ENCODE results near the gene PDE4C. TPM values are rescaled to one million over a fixed set of nuclear protein-coding genes. Genes with fewer than 3 reads are reported as not detected.

PDE4C gene
- total RNA-seq = 0.67 and 8.3 TPM in 2 replicates
- polyA plus RNA-seq = 1.1 TPM in 2 replicates

- no peak within 1 kb of the TSS for H3K4me3 ChIP-seq
- no peak within 1 kb of the TSS for H3K27ac ChIP-seq
- H3K9me3 ChIP-seq (ENCODE audit: low read depth) = no peaks in the 10 kb centered on the region
- H3K36me3 ChIP-seq = no peaks in the 10 kb centered on the region
- no peaks in the 10 kb centered on the region for H3K27me3 ChIP-seq
- H3K4me1 ChIP-seq (ENCODE audit: low read depth) = no peaks in the 10 kb centered on the region
- TF ChIP-seq, protein P1, sequence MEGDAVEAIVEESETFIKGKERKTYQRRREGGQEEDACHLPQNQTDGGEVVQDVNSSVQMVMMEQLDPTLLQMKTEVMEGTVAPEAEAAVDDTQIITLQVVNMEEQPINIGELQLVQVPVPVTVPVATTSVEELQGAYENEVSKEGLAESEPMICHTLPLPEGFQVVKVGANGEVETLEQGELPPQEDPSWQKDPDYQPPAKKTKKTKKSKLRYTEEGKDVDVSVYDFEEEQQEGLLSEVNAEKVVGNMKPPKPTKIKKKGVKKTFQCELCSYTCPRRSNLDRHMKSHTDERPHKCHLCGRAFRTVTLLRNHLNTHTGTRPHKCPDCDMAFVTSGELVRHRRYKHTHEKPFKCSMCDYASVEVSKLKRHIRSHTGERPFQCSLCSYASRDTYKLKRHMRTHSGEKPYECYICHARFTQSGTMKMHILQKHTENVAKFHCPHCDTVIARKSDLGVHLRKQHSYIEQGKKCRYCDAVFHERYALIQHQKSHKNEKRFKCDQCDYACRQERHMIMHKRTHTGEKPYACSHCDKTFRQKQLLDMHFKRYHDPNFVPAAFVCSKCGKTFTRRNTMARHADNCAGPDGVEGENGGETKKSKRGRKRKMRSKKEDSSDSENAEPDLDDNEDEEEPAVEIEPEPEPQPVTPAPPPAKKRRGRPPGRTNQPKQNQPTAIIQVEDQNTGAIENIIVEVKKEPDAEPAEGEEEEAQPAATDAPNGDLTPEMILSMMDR (IDR thresholded peaks at IDR 0.05; ENCODE audit: low read depth, low read length) = no peak
- DNase-seq (ENCODE audit: low read depth in 1 of 2, low spot score in 1 of 2) = peak in 1 of 2 donors; percentile 15
Observed at GRCh38 chr19:18225702-18226468, at the start of gene PDE4C. Gene PDE4C, minus strand, starts transcription at chr19:18226438. Its CDS starts 23 bp downstream, at chr19:18226415.

- H3K27ac ChIP-seq = no peak overlapping the region
- H3K27me3 ChIP-seq = no peaks in the 10 kb centered on the region
- H3K36me3 ChIP-seq = peaks cover 10% of the 10 kb centered on the region
- DNase-seq (ENCODE audit: low read depth in 1 of 2, low spot score in 1 of 2) = peak in 1 of 2 donors; percentile 90
- H3K4me1 ChIP-seq (ENCODE audit: low read depth) = no peaks in the 10 kb centered on the region
- TF ChIP-seq, protein P1 (IDR thresholded peaks at IDR 0.05; ENCODE audit: low read depth, low read length) = no peak
- no peak overlapping the region for H3K4me3 ChIP-seq
- H3K9me3 ChIP-seq (ENCODE audit: low read depth) = no peaks in the 10 kb centered on the region
Observed at GRCh38 chr19:18274781-18275356, 48.6 kb upstream of the PDE4C start.

GRCh38 chr19:18274219-18274780, 48.1 kb upstream of the PDE4C start, which contains the start of gene IQCN:
Gene IQCN, minus strand, starts transcription at chr19:18274452. Its CDS starts 4,974 bp downstream, at chr19:18269478.
- no peaks in the 10 kb centered on the region for H3K27me3 ChIP-seq
- H3K36me3 ChIP-seq = peaks cover 10% of the 10 kb centered on the region
- H3K9me3 ChIP-seq (ENCODE audit: low read depth) = no peaks in the 10 kb centered on the region
- no peak within 1 kb of the TSS for H3K27ac ChIP-seq
- H3K4me3 ChIP-seq = no peak within 1 kb of the TSS
- TF ChIP-seq, protein P1 (IDR thresholded peaks at IDR 0.05; ENCODE audit: low read depth, low read length) = no peak
- peak in 1 of 2 donors; percentile 28 for DNase-seq (ENCODE audit: low read depth in 1 of 2, low spot score in 1 of 2)
- no peaks in the 10 kb centered on the region for H3K4me1 ChIP-seq (ENCODE audit: low read depth)

DNA sequence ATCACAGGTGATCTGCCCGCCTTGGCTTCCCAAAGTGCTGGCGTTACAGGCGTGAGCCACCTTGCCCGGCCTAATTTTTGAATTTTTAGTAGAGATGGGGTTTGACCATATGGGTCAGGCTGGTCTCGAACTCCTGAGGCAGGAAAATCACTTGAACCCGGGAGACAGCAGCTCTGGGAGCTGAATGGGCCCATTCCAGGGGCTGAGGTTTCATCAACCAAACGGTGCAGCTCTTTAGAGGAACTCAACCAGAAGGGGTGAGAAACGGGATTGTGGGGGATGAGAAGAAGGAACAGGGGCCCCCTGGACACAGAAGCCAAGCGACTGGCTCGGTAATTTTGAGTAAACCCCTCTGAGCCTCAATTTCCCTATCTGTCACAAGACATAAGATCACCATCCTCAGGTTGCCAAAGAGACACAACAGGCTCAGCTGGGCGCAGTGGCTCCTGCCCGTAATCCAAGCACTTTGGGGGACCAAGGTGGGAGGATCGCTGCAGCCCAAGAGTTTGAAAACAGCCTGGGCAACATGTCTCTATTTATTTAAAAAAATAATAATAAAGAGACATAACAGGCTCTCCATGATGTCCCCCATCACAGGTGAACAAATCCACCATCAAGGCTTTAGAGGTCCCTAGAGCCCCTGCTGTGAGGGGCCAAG, 47.5 kb upstream of the PDE4C start:
- Histone ChIP-seq H3K27me3 (no peaks in the 10 kb centered on the region), H3K4me1 (ENCODE audit: low read depth) (no peaks in the 10 kb centered on the region), H3K9me3 (ENCODE audit: low read depth) (no peaks in the 10 kb centered on the region), H3K36me3 (peaks cover 7% of the 10 kb centered on the region), H3K4me3 (no peak overlapping the region), H3K27ac (no peak overlapping the region)
- DNase-seq (ENCODE audit: low read depth in 1 of 2, low spot score in 1 of 2) = no peak
- TF ChIP-seq, protein P1 (IDR thresholded peaks at IDR 0.05; ENCODE audit: low read depth, low read length) = no peak

DNA sequence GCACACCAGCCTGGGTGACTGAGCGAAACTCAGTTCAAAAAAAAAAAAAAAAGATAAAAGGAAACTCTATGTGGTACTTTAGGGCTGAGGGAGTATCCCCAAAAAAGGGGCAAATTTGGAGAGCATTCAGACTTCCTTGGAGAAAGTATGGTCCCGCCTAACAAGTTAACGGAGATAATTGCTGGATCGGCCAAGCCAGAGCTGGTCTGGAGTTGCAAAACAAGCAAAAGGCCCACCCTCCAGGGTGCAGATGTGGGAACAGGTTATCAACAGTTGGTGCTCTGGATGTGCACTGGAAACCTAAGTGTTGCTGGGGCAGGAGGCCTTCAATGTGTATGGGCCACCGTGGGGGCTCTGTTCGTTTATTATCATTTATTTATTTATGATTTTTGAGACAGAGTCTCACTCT, 45.2 kb upstream of the PDE4C start:
- H3K27me3 ChIP-seq = no peaks in the 10 kb centered on the region
- H3K27ac ChIP-seq = no peak overlapping the region
- no peaks in the 10 kb centered on the region for H3K9me3 ChIP-seq (ENCODE audit: low read depth)
- TF ChIP-seq, protein P1 (IDR thresholded peaks at IDR 0.05; ENCODE audit: low read depth, low read length) = no peak
- peak in 1 of 2 donors; percentile 10 for DNase-seq (ENCODE audit: low read depth in 1 of 2, low spot score in 1 of 2)
- no peaks in the 10 kb centered on the region for H3K36me3 ChIP-seq
- no peaks in the 10 kb centered on the region for H3K4me1 ChIP-seq (ENCODE audit: low read depth)
- H3K4me3 ChIP-seq = no peak overlapping the region

All from cardiac muscle cell (in vitro differentiated cells and primary cell).